ENCODE data around the gene UHRF1. TPM values are rescaled to one million over a fixed set of nuclear protein-coding genes. Genes with fewer than 3 reads are reported as not detected.

Gene UHRF1
- total and polyA plus RNA-seq, 4 donors: 0.06 to 57.4 (median 0.73) TPM

DNA sequence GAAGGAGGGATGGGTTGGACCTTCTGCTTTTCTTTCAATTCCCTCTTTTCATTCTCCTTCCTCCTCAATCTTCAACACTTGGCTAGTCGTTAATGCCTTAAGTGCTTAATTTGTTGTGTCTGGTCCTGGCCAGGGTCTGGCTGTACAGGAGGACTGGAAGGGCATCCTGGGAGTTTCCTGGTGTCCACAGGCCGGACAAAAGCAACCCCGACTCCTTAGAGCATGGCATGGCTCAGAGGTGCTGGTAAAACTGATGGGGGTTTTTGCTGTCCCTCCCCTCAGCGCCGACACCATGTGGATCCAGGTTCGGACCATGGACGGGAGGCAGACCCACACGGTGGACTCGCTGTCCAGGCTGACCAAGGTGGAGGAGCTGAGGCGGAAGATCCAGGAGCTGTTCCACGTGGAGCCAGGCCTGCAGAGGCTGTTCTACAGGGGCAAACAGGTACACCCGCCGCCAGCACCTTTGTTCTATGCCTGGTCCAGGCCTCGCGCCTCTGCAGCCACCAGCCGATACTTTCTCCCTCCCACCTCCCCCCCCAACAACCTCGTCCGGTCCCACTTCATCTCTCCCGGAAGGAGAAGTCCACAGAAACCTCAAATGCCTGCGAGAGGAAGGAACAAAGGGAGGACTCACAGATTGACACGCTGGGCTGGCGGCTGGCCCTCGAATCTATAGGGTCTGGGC lies 1.4 kb downstream of the UHRF1 start (continued):
- TF ChIP-seq TAF1 (conservative IDR thresholded peaks at IDR 0.05) (no peak), RAD21 (IDR thresholded peaks at IDR 0.05) (no peak), RXRA (IDR thresholded peaks at IDR 0.05) (no peak), JUND (IDR thresholded peaks at IDR 0.05) (no peak), EGR1 (IDR thresholded peaks at IDR 0.05; ENCODE audit: low read depth in 2 of 2) (no peak)

DNA sequence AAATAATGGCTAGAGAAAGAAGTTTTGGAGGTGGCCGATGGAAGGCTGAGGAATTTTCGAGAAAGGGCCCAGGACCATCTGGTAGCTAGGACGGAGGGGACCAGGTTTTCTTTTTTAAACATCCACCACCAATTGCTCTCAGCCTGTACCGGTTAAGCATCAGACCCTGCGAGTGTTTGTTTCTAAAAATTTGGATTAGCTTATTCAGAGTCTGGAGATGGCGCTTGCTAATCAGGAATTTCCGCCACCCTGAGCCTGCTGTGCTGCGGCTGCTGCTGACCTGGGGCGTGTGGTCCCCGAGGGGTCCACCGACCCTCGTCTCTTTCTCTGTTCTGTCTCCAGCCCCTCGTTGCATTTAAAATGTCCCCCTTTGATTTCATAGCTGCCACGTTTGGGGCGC lies 2.0 kb downstream of the UHRF1 start:
- H3K4me1 ChIP-seq (ENCODE audit: control insufficient read depth in 4 of 4, insufficient read depth in 4 of 4, low read length in 3 of 4): peaks cover 2 to 26% (median 15%) of the 10 kb centered on the region in 4 donors
- H3K27me3 ChIP-seq (ENCODE audit: control insufficient read depth in 4 of 4, insufficient read depth in 4 of 4, low read length in 3 of 4): no peaks in the 10 kb centered on the region
- peak overlapping the region in 1 of 2 donors; percentile 16 for H3K9ac ChIP-seq (ENCODE audit: low read depth in 1 of 2, low read length in 2 of 2)
- DNase-seq (ENCODE audit: low spot score): no peak
- H3K4me3 ChIP-seq (ENCODE audit: low read depth in 1 of 3, low read length in 3 of 3): no peak overlapping the region
- no peaks in the 10 kb centered on the region for H3K36me3 ChIP-seq (ENCODE audit: control insufficient read depth in 4 of 4, insufficient read depth in 3 of 4, low read depth in 1 of 4, low read length in 3 of 4)
- WGBS: 65% methylated on average over 15 of the region's 15 CpGs
- no peaks in the 10 kb centered on the region for H3K9me3 ChIP-seq (ENCODE audit: control insufficient read depth in 4 of 4, low read length in 3 of 4)
- TF ChIP-seq, protein P1, sequence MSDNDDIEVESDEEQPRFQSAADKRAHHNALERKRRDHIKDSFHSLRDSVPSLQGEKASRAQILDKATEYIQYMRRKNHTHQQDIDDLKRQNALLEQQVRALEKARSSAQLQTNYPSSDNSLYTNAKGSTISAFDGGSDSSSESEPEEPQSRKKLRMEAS (IDR thresholded peaks at IDR 0.05): no peak
- TF ChIP-seq JUND (IDR thresholded peaks at IDR 0.05): no peak
- TF ChIP-seq GABPA (IDR thresholded peaks at IDR 0.05 in 1 of 2, conservative IDR thresholded peaks at IDR 0.05 in 1 of 2): no peak
- no peak for TF ChIP-seq EGR1 (IDR thresholded peaks at IDR 0.05; ENCODE audit: low read depth in 2 of 2)
- TF ChIP-seq, protein P2, sequence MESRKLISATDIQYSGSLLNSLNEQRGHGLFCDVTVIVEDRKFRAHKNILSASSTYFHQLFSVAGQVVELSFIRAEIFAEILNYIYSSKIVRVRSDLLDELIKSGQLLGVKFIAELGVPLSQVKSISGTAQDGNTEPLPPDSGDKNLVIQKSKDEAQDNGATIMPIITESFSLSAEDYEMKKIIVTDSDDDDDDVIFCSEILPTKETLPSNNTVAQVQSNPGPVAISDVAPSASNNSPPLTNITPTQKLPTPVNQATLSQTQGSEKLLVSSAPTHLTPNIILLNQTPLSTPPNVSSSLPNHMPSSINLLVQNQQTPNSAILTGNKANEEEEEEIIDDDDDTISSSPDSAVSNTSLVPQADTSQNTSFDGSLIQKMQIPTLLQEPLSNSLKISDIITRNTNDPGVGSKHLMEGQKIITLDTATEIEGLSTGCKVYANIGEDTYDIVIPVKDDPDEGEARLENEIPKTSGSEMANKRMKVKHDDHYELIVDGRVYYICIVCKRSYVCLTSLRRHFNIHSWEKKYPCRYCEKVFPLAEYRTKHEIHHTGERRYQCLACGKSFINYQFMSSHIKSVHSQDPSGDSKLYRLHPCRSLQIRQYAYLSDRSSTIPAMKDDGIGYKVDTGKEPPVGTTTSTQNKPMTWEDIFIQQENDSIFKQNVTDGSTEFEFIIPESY (IDR thresholded peaks at IDR 0.05): no peak
- no peak for TF ChIP-seq RXRA (IDR thresholded peaks at IDR 0.05)
- no peak for TF ChIP-seq HNF4G (IDR thresholded peaks at IDR 0.05)
- no peak for TF ChIP-seq FOXA1 (IDR thresholded peaks at IDR 0.05)
- no peak for TF ChIP-seq HNF4A (conservative IDR thresholded peaks at IDR 0.05)
- no peak for TF ChIP-seq RAD21 (IDR thresholded peaks at IDR 0.05)
- no peak for TF ChIP-seq YY1 (IDR thresholded peaks at IDR 0.05)
- TF ChIP-seq, protein P3, sequence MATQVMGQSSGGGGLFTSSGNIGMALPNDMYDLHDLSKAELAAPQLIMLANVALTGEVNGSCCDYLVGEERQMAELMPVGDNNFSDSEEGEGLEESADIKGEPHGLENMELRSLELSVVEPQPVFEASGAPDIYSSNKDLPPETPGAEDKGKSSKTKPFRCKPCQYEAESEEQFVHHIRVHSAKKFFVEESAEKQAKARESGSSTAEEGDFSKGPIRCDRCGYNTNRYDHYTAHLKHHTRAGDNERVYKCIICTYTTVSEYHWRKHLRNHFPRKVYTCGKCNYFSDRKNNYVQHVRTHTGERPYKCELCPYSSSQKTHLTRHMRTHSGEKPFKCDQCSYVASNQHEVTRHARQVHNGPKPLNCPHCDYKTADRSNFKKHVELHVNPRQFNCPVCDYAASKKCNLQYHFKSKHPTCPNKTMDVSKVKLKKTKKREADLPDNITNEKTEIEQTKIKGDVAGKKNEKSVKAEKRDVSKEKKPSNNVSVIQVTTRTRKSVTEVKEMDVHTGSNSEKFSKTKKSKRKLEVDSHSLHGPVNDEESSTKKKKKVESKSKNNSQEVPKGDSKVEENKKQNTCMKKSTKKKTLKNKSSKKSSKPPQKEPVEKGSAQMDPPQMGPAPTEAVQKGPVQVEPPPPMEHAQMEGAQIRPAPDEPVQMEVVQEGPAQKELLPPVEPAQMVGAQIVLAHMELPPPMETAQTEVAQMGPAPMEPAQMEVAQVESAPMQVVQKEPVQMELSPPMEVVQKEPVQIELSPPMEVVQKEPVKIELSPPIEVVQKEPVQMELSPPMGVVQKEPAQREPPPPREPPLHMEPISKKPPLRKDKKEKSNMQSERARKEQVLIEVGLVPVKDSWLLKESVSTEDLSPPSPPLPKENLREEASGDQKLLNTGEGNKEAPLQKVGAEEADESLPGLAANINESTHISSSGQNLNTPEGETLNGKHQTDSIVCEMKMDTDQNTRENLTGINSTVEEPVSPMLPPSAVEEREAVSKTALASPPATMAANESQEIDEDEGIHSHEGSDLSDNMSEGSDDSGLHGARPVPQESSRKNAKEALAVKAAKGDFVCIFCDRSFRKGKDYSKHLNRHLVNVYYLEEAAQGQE (IDR thresholded peaks at IDR 0.05): no peak
- H3K27ac ChIP-seq (ENCODE audit: low read depth in 1 of 2, low read length in 2 of 2): no peak overlapping the region
